Mesendoderm (in vitro differentiated cells): ENCODE measurements around the gene MAT1A.
"Not testable (repeated sequence)": the region's sequence is repeated elsewhere in the genome, so short reads cannot be mapped to it uniquely, and the experiment has no call there.

Experiments
- DNase-seq: peaks from one replicate; pipeline ENCODE4 v3.0.0; 2013
- H2AK5ac ChIP-seq: 2 replicates; pipeline ENCODE4 v1.6.1; 2013; ENCODE audit warnings: low read length, inconsistent platforms
- H2BK120ac ChIP-seq: 2 replicates; pipeline ENCODE4 v1.6.1; 2013; ENCODE audit warnings: low read depth, mild to moderate bottlenecking, low read length, moderate library complexity, mixed read lengths
- H2BK15ac ChIP-seq: replicated peaks from 2 replicates; pipeline ENCODE4 v1.6.1; 2013; ENCODE audit warnings: low read depth, mild to moderate bottlenecking, moderate library complexity
- H2BK5ac ChIP-seq: 2 replicates; pipeline ENCODE4 v1.6.1; 2013; ENCODE audit warnings: low read length, inconsistent platforms
- H3K18ac ChIP-seq: 2 replicates; pipeline ENCODE4 v1.6.1; 2013; ENCODE audit warnings: mild to moderate bottlenecking, low read length, mixed read lengths
- H3K23ac ChIP-seq: one replicate; pipeline ENCODE4 v1.6.1; 2013; ENCODE audit warnings: low read length
- H3K27ac ChIP-seq: 2 replicates; pipeline ENCODE4 v1.5.1; 2013; ENCODE audit warnings: low read depth, mild to moderate bottlenecking, inconsistent platforms, low read length, moderate library complexity
- H3K27me3 ChIP-seq: 2 replicates; pipeline ENCODE4 v1.6.1; 2013; ENCODE audit warnings: low read length, control low read depth, mild to moderate bottlenecking, inconsistent platforms; ENCODE audit not compliant: insufficient read depth, poor library complexity
- H3K36me3 ChIP-seq: 2 replicates; pipeline ENCODE4 v1.6.1; 2013; ENCODE audit warnings: low read length, inconsistent platforms; ENCODE audit not compliant: control insufficient read depth, insufficient read depth
- H3K4ac ChIP-seq: one replicate; pipeline ENCODE4 v1.6.1; 2013; ENCODE audit warnings: low read depth, mild to moderate bottlenecking, low read length, moderate library complexity
- H3K4me1 ChIP-seq: 2 replicates; pipeline ENCODE4 v1.6.1; 2013; ENCODE audit warnings: low read depth, low read length, inconsistent platforms; ENCODE audit not compliant: control insufficient read depth
- H3K4me2 ChIP-seq: 2 replicates; pipeline ENCODE4 v1.6.1; 2013; ENCODE audit warnings: low read length
- H3K4me3 ChIP-seq: 2 replicates; pipeline ENCODE4 v1.5.1; 2013; ENCODE audit warnings: mild to moderate bottlenecking, low read length
- H3K56ac ChIP-seq: one replicate; pipeline ENCODE4 v1.6.1; 2013; ENCODE audit warnings: low read length
- H3K79me1 ChIP-seq: 2 replicates; pipeline ENCODE4 v1.6.1; 2013; ENCODE audit warnings: low read length, inconsistent platforms
- H3K79me2 ChIP-seq: 2 replicates; pipeline ENCODE4 v1.6.1; 2013; ENCODE audit warnings: mild to moderate bottlenecking, low read length; ENCODE audit not compliant: control insufficient read depth, insufficient read depth
- H3K9ac ChIP-seq: 2 replicates; pipeline ENCODE4 v1.6.1; 2013; ENCODE audit warnings: low read length, inconsistent platforms
- H4K5ac ChIP-seq: one replicate; pipeline ENCODE4 v1.6.1; 2013; ENCODE audit warnings: low read length
- H4K8ac ChIP-seq: one replicate; pipeline ENCODE4 v1.6.1; 2013; ENCODE audit warnings: low read depth, mild to moderate bottlenecking, control low read depth, low read length, moderate library complexity
- WGBS: extraction: QIAGEN DNeasy Blood & Tissue Kit; methylation state at CpG from one replicate; pipeline ENCODE4 v1.1.7; 2013; ENCODE audit warnings: low lambda C conversion rate, missing lambda C conversion rate; ENCODE audit not compliant: insufficient coverage; ENCODE audit errors: extremely low coverage; 5-methylcytosine and 5-hydroxymethylcytosine counted together

MAT1A gene

DNA sequence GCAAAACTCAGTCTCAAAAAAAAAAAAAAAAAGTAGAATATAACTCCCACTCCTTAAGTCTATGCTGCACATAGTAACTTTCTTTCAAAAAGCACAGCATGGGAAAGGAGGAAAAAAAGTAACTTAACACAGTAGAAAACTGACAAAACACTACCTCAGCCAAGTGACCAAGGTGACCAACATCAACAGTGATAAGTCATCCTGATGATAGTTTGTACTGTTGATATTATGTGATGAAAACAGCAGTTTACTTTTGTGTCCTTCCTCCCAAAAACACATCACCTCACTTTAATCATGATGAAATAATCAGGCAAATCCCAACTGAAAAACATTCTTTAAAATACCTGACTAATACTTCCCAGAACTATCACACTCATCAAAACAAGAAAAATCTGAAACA, 29.3 kb upstream of the MAT1A start:
- Histone ChIP-seq H3K27ac (no peak overlapping the region), H4K8ac (no peak overlapping the region), H3K4me3 (no peak overlapping the region), H3K4me2 (no peak overlapping the region), H3K36me3 (no peaks in the 10 kb centered on the region), H2BK120ac (no peak overlapping the region), H3K9ac (no peak overlapping the region), H3K18ac (no peak overlapping the region), H2BK15ac (no peak overlapping the region), H2BK5ac (no peak overlapping the region), H3K23ac (no peak overlapping the region), H3K79me1 (no peaks in the 10 kb centered on the region), H3K4ac (no peak overlapping the region), H3K27me3 (no peaks in the 10 kb centered on the region), H3K56ac (no peak overlapping the region), H4K5ac (no peak overlapping the region), H3K79me2 (no peaks in the 10 kb centered on the region), H3K4me1 (no peaks in the 10 kb centered on the region), H2AK5ac (no peak overlapping the region)
- no peak for DNase-seq

DNA sequence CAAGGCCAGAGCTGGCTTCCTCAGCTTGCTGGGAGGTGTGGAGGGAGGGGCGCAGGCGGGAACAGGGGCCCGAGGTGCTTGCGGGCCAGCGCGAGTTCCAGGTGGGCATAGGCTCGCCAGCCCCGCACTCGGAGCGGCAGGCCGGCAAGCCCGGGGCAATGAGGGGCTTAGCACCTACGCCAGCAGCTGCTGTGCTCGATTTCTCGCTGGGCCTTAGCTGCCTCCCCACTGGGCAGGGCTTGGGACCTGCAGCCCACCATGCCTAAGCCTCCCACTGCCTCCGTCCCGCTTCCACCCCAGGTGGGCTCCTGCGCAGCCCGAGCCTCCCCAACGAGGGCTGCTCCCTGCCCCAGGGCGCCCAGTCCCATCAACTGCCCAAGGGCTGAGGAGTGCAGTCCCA, 25.9 kb upstream of the MAT1A start:
- Histone ChIP-seq H4K5ac (no peak overlapping the region), H3K4me2 (no peak overlapping the region), H3K4me3 (no peak overlapping the region), H3K36me3 (no peaks in the 10 kb centered on the region), H4K8ac (no peak overlapping the region), H3K27me3 (no peaks in the 10 kb centered on the region), H3K18ac (no peak overlapping the region), H3K23ac (no peak overlapping the region), H3K56ac (no peak overlapping the region), H3K79me2 (no peaks in the 10 kb centered on the region), H2AK5ac (no peak overlapping the region), H3K79me1 (no peaks in the 10 kb centered on the region), H3K27ac (no peak overlapping the region), H2BK15ac (no peak overlapping the region), H3K9ac (no peak overlapping the region), H3K4ac (no peak overlapping the region), H3K4me1 (no peaks in the 10 kb centered on the region), H2BK120ac (no peak overlapping the region), H2BK5ac (no peak overlapping the region)
- no peak for DNase-seq
- no CpG with 5 or more reads among the region's 21 CpGs for WGBS

GRCh38 chr10:80313523-80313922, 24.1 kb upstream of the MAT1A start:
- H3K4me2 ChIP-seq, result no peak overlapping the region
- H3K27ac ChIP-seq, result no peak overlapping the region
- H4K5ac ChIP-seq, result no peak overlapping the region
- no peak overlapping the region for H3K18ac ChIP-seq
- DNase-seq, result no peak
- no peak overlapping the region for H2BK5ac ChIP-seq
- H3K79me1 ChIP-seq, result no peaks in the 10 kb centered on the region
- H3K23ac ChIP-seq, result no peak overlapping the region
- H2BK120ac ChIP-seq, result no peak overlapping the region
- no peak overlapping the region for H3K4me3 ChIP-seq
- H3K56ac ChIP-seq, result no peak overlapping the region
- H3K36me3 ChIP-seq, result no peaks in the 10 kb centered on the region
- H3K79me2 ChIP-seq, result no peaks in the 10 kb centered on the region
- H2BK15ac ChIP-seq, result no peak overlapping the region
- no peak overlapping the region for H2AK5ac ChIP-seq
- no CpG with 5 or more reads among the region's 5 CpGs for WGBS
- H3K27me3 ChIP-seq, result no peaks in the 10 kb centered on the region
- no peak overlapping the region for H3K4ac ChIP-seq
- no peak overlapping the region for H3K9ac ChIP-seq
- no peak overlapping the region for H4K8ac ChIP-seq
- H3K4me1 ChIP-seq, result no peaks in the 10 kb centered on the region

GRCh38 chr10:80305989-80306388, 16.5 kb upstream of the MAT1A start:
- not testable (repeated sequence) for H2AK5ac ChIP-seq, H3K79me2 ChIP-seq, H3K9ac ChIP-seq, H3K4me3 ChIP-seq, H2BK15ac ChIP-seq, H3K4me2 ChIP-seq, H4K8ac ChIP-seq, H3K4me1 ChIP-seq, H3K23ac ChIP-seq, H3K27ac ChIP-seq, H3K56ac ChIP-seq, H3K18ac ChIP-seq, H2BK120ac ChIP-seq, H3K36me3 ChIP-seq, DNase-seq, H4K5ac ChIP-seq, H2BK5ac ChIP-seq, H3K4ac ChIP-seq, H3K79me1 ChIP-seq, H3K27me3 ChIP-seq
- WGBS, result no CpG with 5 or more reads among the region's 3 CpGs

DNA sequence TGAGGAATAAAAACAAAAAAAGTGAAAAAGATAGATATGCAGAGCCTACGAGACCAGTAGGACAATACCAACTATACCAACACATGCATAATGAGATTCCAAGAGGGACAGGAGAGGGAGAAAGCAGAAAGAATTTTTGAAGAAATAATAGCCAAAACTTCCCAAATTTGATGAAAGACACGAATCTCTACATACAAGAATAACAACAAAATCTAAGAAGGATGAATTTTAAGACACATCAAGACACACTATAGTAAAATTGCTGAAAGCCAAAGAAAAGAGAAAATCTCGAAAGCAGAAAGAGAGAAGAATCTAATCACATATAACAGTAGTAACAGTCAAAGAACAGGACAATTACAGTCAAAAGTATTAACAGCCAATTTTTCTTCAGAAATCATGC, 7.5 kb upstream of the MAT1A start:
- no peak overlapping the region for H3K4ac ChIP-seq
- no peak overlapping the region for H3K4me3 ChIP-seq
- H3K27ac ChIP-seq, result no peak overlapping the region
- no peaks in the 10 kb centered on the region for H3K27me3 ChIP-seq
- no peak overlapping the region for H4K8ac ChIP-seq
- H2BK5ac ChIP-seq, result no peak overlapping the region
- no peak overlapping the region for H4K5ac ChIP-seq
- H3K23ac ChIP-seq, result no peak overlapping the region
- H3K79me2 ChIP-seq, result no peaks in the 10 kb centered on the region
- H3K79me1 ChIP-seq, result no peaks in the 10 kb centered on the region
- H2BK15ac ChIP-seq, result no peak overlapping the region
- H3K9ac ChIP-seq, result no peak overlapping the region
- H3K18ac ChIP-seq, result no peak overlapping the region
- no CpG with 5 or more reads among the region's 3 CpGs for WGBS
- no peak overlapping the region for H3K4me2 ChIP-seq
- DNase-seq, result no peak
- no peaks in the 10 kb centered on the region for H3K36me3 ChIP-seq
- H2AK5ac ChIP-seq, result no peak overlapping the region
- no peak overlapping the region for H3K56ac ChIP-seq
- no peak overlapping the region for H2BK120ac ChIP-seq
- H3K4me1 ChIP-seq, result no peaks in the 10 kb centered on the region

DNA sequence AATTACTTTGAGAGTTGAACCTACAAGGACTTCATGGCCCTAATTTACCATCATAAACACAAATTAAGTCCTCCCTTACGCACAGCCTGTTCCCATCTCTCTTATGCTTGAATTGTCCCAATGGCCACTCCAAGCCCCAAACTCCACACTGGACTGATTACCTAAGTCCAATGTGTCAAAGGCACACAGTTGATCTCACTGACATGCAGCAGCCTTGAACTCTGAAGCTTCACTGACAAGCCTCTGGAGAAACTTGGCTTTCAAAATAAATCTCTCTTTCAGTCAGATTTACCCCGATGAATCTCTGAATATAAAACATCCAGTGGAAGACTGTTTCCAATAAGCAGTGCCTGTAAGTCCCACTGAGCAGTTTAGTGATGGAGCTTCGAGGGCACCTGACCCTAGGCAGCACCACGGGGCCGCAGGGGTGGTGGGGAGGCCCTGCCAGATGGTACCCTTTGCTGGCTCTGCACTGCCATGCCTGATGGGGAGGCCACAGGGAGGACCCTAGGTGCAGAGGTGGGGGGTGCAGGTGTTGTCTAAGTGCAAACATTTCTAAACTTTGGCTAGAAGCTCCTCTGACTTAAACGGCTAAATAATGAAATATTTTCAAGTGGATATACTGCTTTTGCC, 3.3 kb upstream of the MAT1A start:
- H3K4ac ChIP-seq, result no peak overlapping the region
- H4K8ac ChIP-seq, result no peak overlapping the region
- no peak overlapping the region for H2BK120ac ChIP-seq
- no peak overlapping the region for H4K5ac ChIP-seq
- no peak overlapping the region for H3K4me2 ChIP-seq
- H3K4me1 ChIP-seq, result peaks cover 2% of the 10 kb centered on the region
- no peak overlapping the region for H3K56ac ChIP-seq
- no peaks in the 10 kb centered on the region for H3K79me1 ChIP-seq
- no peaks in the 10 kb centered on the region for H3K79me2 ChIP-seq
- no peak for DNase-seq
- no peaks in the 10 kb centered on the region for H3K27me3 ChIP-seq
- H2BK5ac ChIP-seq, result no peak overlapping the region
- no peak overlapping the region for H3K4me3 ChIP-seq
- H3K23ac ChIP-seq, result no peak overlapping the region
- no peak overlapping the region for H2BK15ac ChIP-seq
- no peak overlapping the region for H2AK5ac ChIP-seq
- H3K18ac ChIP-seq, result no peak overlapping the region
- H3K9ac ChIP-seq, result no peak overlapping the region
- H3K27ac ChIP-seq, result no peak overlapping the region
- no peaks in the 10 kb centered on the region for H3K36me3 ChIP-seq
- no CpG with 5 or more reads among the region's 6 CpGs for WGBS
